DMS114 treated with DMSO at 0.1 percent for 48 hours (cell line): Measurements from ENCODE around the gene HOXD10.

Experiments
- DNase-seq: peaks from one replicate; lab custom pipeline; 2025; ENCODE audit not compliant: unreplicated experiment; lab: John Stamatoyannopoulos, UW

The HOXD10 gene

DNA sequence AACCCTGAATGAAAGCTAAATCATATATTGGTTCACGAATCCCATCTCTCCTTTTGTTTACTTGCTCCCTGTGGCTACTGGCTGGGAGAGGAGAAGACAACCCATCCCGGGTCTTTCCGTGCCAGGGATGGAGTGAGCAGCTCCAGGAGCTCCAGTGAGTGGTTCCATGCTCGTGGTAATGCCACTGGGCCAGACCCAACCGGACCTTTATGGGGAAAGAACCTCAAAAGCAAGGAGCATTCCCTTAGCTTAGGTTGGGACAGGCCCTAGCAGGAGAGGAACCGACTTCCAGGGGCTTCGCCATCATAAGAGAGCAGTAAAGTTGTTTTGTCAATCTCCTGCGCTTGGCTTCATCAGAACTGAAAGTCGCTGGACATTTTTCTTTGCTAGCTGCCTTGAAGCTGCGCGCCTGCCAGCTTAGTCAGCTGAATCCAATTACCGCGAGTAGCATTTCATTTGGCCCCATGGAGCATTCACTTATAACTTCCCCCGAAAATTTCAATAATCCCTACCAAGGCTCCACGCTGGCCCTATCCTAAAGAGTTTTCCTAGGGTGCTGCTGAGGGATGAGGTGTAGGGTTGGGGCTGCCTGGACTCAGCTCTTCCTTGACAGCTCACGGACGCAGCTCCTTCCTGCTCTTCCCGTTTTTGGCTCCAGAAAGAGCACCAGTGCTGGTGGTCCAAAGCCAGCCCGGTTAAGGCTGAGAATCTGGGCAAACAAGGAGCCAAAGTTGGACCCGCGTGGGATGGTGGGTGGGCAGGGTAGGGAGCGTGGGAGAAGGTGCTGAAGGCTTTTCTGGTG lies 45.4 kb downstream of the HOXD10 start:
- no peak for DNase-seq

DNA sequence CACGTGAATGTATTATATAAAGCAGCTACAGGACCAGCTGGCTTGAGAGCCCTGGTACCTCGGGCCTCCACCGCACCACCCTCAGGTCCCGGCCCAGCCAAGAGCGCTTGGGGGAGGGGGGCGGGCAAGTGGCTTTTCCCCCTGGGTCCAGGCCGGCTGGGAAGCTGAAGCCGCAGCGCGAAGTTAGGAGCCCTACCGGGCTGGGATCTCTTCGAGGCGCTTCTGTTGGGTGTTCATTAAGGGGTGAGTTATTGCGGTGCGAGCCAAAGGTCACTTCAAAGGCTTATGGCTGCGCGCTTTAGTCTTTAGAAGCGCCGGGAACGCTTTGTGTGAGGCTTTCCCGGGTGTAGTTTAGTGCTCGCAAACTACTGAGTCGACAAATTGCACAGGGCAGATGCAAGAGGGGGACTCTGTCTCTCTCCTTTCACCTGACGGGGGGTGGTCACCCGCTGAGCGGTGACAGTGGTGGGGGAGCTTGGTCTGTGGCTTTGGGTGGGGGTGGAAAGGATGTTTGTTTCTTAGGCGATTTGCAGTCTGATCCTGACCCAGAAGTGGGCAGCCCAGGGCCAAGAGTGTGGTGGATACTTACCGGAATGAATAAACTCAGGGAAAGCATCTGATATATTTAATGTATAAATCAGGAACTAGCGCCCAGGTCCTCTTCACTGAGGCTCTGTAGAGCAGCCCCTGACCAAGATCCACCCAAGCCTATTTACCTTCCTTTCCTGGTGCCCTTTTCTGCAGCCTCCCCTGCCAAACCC lies 46.5 kb downstream of the HOXD10 start:
- DNase-seq = no peak

DNA sequence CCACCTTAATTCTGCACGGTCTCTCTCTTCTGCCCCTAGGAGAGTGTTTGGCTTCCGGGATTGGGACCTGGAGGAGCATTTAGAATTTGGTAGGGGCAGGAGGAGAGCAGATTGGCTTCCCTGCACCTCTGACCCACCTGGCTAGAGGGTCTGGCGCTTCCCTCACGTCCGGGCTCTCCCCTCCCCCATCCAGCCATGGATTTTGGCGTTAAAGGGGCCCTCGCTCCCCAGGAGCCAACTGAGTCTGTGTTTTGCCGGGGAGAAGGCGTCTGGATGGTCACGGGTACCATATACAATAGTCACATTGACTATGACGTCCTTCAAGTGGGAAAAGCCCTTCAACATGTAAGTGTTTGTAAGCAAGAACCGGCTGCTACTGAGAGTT lies 47.1 kb downstream of the HOXD10 start:
- no peak for DNase-seq

DNA sequence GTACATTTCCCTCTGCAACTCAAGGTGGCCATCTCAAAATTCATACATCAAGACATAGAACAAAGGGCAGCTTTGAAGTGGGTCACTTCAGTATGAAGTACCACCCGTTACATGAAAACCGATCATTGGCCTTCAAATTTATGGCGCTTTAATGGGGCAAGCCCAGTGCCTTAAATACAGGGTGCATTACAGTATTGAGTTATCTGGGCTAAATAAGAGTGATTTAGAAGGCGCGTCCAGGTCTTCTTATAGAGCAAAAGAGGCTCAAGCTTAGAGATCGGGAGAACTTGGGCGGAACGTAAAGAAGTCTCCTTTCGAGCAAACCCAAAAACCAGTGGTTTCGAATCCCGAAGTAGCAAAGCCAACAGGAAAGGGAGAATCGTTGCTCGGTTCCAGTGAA lies 47.6 kb downstream of the HOXD10 start:
- DNase-seq = no peak

DNA sequence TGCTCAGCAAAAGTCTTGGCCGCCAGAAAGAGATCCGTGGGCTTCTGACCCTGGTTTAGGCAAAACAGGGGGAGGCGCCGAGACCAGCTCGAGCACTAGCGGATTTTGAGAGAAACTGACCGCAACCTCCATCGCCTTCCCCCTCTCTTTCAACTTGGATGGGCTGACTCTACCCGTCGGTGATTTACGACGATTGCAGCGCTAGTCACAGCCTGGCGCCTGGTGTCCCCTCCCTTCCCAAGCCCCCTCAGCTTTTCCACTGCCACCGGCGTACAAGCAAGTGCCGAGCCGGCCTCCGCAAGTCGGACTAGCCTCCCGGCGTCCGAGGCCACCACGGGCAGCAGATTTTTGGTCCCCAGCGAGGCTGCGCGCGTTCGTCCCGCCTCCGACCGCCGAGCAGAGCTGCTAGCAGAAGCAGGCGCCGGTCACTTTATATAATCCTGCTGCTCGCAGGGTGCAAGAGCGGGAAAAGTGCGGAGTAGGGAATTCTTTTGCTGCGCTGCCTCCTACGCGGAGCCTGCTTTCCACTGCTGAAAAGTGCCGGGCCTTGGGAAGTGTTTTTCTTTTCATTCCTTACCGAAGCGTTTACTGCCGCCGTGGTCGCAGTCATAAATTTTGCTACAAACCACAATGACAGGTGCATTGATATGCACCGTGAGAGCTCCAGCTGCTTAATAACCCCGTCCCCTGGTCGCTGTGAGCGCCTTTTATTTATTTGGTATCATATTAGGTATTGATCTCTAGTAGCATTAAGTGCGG lies 48.2 kb downstream of the HOXD10 start:
- DNase-seq = no peak

DNA sequence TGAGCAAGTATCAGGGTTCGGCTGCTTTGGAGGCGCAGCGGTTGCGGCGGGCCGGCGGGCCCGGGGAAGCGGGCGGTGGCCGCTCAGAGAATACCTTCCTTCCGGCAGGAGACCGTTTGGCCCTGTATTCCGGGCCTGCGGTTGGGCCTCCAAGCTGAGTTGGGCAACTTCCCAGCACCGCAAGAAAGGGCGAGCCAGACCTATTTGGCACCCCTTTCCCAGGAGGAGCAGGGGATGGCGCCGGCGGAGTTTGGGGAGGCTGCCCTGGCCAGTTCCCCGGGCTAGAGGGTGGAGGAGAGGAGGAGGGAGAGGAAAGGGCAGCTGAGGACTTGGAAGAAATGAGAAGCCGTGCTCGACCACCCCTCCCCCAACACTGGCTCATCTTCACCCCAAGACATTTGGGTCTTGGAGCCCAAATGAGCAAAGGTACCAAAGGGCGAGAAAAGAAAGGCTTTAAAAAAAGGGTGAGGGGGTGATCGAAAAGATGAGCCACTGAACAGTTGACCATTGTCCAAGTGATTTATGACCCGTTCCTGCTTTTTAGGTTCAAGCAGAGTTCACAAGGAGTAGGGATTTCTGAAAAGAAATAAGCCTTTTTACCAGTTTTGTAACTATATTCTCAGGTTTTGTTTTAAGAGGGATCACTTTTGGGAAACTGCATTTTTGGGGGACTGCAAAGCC lies 48.9 kb downstream of the HOXD10 start:
- DNase-seq = no peak

DNA sequence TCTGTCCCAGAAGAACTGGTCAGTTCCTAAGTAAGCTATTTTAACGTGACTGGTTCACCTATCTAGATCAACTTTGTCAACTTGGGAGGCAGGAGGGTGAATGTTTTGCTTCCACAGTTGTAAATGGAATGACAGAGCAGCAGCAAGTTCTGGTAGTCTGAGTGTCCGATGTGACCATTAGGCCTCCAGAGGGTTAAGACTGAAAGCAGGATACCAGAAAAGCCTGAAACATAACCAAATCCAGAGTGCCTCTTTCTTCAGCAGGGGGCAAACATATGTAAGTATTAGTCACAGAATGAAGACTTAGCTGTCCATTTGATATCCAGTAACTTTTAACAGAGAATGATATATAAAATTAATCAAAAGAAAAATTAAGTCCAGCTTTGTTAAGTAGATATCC lies 49.7 kb downstream of the HOXD10 start:
- DNase-seq = no peak

DNA sequence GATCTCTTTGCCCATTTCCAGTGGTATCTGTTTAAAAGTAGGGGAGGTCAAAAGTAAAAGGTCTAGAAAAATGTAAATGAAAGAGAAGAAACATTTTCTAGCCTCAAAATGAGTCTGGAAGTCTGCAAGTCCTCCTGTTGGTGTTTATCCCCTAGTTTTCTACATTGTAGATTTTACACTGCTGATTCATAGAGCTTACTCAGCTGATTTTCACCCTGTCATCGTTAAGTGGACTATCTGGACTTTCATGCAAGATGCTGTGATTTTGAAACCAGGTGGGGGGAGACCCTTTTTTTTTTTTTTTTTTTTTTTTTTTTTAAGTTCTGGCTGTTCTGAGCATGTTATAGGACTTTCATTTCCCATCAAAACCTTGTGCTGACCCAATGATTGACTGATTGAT lies 50.8 kb downstream of the HOXD10 start:
- DNase-seq = no peak

DNA sequence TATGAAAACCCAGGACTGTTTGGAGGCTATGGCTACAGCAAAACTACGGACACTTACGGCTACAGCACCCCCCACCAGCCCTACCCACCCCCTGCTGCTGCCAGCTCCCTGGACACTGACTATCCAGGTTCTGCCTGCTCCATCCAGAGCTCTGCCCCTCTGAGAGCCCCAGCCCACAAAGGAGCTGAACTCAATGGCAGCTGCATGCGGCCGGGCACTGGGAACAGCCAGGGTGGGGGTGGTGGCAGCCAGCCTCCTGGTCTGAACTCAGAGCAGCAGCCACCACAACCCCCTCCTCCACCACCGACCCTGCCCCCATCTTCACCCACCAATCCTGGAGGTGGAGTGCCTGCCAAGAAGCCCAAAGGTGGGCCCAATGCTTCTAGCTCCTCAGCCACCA lies 52.6 kb downstream of the HOXD10 start:
- no peak for DNase-seq
